K562 (cell line): Measurements from ENCODE around the gene EID2. TPM values are rescaled to one million over a fixed set of nuclear protein-coding genes. Genes with fewer than 3 reads are reported as not detected.

Experiments used
- CBFA2T2 ChIP-seq: fragments of 450-650 bp; conservative IDR thresholded peaks from 2 replicates; pipeline ENCODE4 v1.6.1; 2017; ENCODE audit warnings: mild to moderate bottlenecking
- MTA3 ChIP-seq: fragments of 450-650 bp; formaldehyde crosslinking; IDR thresholded peaks from 2 replicates; pipeline ENCODE4 v1.6.1; 2017; ENCODE audit warnings: mild to moderate bottlenecking, borderline replicate concordance
- NCOA6 ChIP-seq: fragments of 450-650 bp; IDR thresholded peaks from 2 replicates; pipeline ENCODE4 v1.6.1; 2017; ENCODE audit warnings: mild to moderate bottlenecking
- NR2C2 ChIP-seq, 2 experiments: fragments of 200-800 bp in 1 of 2; sonication (Bioruptor generic) in 1 of 2; sonication (generic) in 1 of 2; formaldehyde crosslinking in 1 of 2; IDR thresholded peaks; 2 replicates each; pipeline versions ENCODE4 v1.6.1 to v1.8.0; 2016 to 2022; ENCODE audit warnings: mild to moderate bottlenecking in 1 of 2, missing compliant biosample characterization in 1 of 2, missing genetic modification characterization in 1 of 2, missing genetic modification reagents in 1 of 2
- TAF7 ChIP-seq: fragments of 450-650 bp; IDR thresholded peaks from 2 replicates; pipeline ENCODE4 v1.6.1; 2016; ENCODE audit warnings: missing genetic modification characterization, missing compliant biosample characterization
- TEAD4 ChIP-seq, 2 experiments: sonication (generic) in 1 of 2; formaldehyde crosslinking in 1 of 2; IDR thresholded peaks; 2 replicates each; pipeline versions ENCODE4 v1.6.1 to v1.8.0; 2012 to 2022; ENCODE audit warnings: borderline replicate concordance in 1 of 2, inconsistent platforms in 1 of 2, low read length in 1 of 2, mild to moderate bottlenecking in 1 of 2, missing genetic modification reagents in 1 of 2
- THRAP3 ChIP-seq: fragments of 450-650 bp; IDR thresholded peaks from 2 replicates; pipeline ENCODE4 v1.6.1; 2016; ENCODE audit warnings: mild to moderate bottlenecking, inconsistent platforms, borderline replicate concordance
- polyA plus RNA-seq, 8 experiments: library from polyadenylated mRNA; depleted of rRNA in 4 of 8; stranded (reverse) in 5 of 8; unstranded in 3 of 8; fragments of >200 nt; fragmentation: Nextera tagmentation in 2 of 8; fragmentation: Illumina TruSeq in 1 of 8; extraction: Ambion mirVana in 2 of 8; extraction: Trizol in 1 of 8; gene quantifications; 2 replicates each; pipeline versions ENCODE4 v1.2.1 to v1.2.3, GENCODE V29; 2011 to 2014; ENCODE audit warnings: inconsistent platforms in 1 of 8, missing spikeins in 1 of 8
- total RNA-seq, 7 experiments: library from RNA; depleted of rRNA in 6 of 7; stranded (reverse); fragments of >200 nt in 6 of 7; fragmentation: Illumina TruSeq in 2 of 7; extraction: Trizol in 2 of 7; gene quantifications; 2 replicates each; pipeline versions ENCODE4 v1.2.1 to v1.2.3, GENCODE V29; 2011 to 2021; ENCODE audit warnings: low replicate concordance in 1 of 7
- TF ChIP-seq, protein P1 (sequence below): fragments of 250-450 bp; sonication (Bioruptor Pico); IDR thresholded peaks from 2 replicates; pipeline ENCODE4 v1.8.0; 2021; ENCODE audit warnings: borderline replicate concordance, mild to moderate bottlenecking, moderate library complexity; ENCODE audit not compliant: poor library complexity, severe bottlenecking
- TF ChIP-seq, protein P2 (sequence below): fragments of 450-650 bp; IDR thresholded peaks from 2 replicates; pipeline ENCODE4 v1.6.1; 2014; ENCODE audit warnings: low read depth, mild to moderate bottlenecking, moderate library complexity, borderline replicate concordance
- TF ChIP-seq, protein P3 (sequence below): fragments of 450-650 bp; formaldehyde crosslinking; IDR thresholded peaks from 2 replicates; pipeline ENCODE4 v1.4.0; 2022; ENCODE audit warnings: mild to moderate bottlenecking, moderate library complexity
- TF ChIP-seq, protein P4 (sequence below), 2 experiments: fragments of 450-650 bp in 1 of 2; sonication (generic) in 1 of 2; formaldehyde crosslinking; conservative IDR thresholded peaks; 2 replicates each; pipeline versions ENCODE4 v1.4.0 to v1.8.1; 2020 to 2022; ENCODE audit warnings: mild to moderate bottlenecking in 1 of 2, missing genetic modification reagents in 1 of 2

The EID2 gene
- total and polyA plus RNA-seq, 9 of the 15 experiments (the other 6 are each of a cell fraction or from before 2014, with no cell fraction given) = 2.5 to 18.5 (median 11.3) TPM

DNA sequence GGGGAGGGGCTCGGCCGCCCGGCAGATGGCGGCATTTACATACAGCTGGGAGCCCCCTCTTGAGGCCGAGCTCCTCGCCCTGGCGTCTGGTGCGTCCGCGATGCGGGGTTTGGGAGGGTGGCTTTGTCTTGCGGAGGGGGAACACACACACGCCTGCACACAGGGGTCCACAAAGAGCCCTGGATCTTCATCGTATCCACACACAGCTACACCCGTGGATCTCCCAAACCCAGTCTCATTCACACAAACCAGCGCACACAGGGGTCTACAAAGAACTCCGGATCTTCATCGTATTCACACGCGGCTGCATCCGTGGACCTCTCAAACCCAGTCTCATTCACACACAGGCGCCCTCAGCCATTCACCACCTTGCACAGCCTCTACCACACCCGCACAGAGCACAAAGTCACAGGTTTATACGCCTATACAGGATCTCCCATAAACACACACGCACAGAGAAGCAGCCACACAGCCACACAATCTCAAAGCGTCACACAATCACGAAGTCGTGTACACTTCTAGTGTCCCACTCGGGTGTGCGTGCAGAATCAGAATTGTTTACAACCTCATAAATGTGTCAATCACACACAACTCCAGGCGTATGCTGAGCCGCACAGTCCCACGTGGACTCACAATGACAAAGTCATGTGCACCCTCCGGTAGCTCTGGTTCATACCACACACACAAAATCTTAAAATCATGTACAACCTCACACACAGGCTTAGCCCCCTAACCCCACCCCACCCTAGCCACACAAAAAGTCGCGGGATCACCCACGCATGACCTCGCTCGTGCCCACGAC lies 41.8 kb downstream of the EID2 start (continued):
- TF ChIP-seq, protein P1, sequence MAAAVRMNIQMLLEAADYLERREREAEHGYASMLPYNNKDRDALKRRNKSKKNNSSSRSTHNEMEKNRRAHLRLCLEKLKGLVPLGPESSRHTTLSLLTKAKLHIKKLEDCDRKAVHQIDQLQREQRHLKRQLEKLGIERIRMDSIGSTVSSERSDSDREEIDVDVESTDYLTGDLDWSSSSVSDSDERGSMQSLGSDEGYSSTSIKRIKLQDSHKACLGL (CRISPR knock-in tag) = no peak
- TF ChIP-seq THRAP3 (no peak), TAF7 (tag) (no peak), MTA3 (no peak; the same call in 1 of the 2 replicates), NCOA6 (no peak), TEAD4 (IDR thresholded peaks at IDR 0.05; ENCODE audit: low read length) (peak; percentile 17; the same call in 1 of the 2 replicates), TEAD4 (CRISPR knock-in tag; IDR thresholded peaks at IDR 0.05; ENCODE audit: borderline replicate concordance) (no peak), NR2C2 (CRISPR knock-in tag; IDR thresholded peaks at IDR 0.05) (no peak), NR2C2 (tag; IDR thresholded peaks at IDR 0.05) (no peak), CBFA2T2 (no peak; the same call in 1 of the 2 replicates)
- TF ChIP-seq, protein P2, sequence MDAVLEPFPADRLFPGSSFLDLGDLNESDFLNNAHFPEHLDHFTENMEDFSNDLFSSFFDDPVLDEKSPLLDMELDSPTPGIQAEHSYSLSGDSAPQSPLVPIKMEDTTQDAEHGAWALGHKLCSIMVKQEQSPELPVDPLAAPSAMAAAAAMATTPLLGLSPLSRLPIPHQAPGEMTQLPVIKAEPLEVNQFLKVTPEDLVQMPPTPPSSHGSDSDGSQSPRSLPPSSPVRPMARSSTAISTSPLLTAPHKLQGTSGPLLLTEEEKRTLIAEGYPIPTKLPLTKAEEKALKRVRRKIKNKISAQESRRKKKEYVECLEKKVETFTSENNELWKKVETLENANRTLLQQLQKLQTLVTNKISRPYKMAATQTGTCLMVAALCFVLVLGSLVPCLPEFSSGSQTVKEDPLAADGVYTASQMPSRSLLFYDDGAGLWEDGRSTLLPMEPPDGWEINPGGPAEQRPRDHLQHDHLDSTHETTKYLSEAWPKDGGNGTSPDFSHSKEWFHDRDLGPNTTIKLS = no peak; the same call in 1 of the 2 replicates
- TF ChIP-seq, protein P3, sequence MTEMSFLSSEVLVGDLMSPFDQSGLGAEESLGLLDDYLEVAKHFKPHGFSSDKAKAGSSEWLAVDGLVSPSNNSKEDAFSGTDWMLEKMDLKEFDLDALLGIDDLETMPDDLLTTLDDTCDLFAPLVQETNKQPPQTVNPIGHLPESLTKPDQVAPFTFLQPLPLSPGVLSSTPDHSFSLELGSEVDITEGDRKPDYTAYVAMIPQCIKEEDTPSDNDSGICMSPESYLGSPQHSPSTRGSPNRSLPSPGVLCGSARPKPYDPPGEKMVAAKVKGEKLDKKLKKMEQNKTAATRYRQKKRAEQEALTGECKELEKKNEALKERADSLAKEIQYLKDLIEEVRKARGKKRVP (CRISPR knock-in tag) = no peak
- TF ChIP-seq, protein P4, sequence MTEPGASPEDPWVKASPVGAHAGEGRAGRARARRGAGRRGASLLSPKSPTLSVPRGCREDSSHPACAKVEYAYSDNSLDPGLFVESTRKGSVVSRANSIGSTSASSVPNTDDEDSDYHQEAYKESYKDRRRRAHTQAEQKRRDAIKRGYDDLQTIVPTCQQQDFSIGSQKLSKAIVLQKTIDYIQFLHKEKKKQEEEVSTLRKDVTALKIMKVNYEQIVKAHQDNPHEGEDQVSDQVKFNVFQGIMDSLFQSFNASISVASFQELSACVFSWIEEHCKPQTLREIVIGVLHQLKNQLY (CRISPR knock-in tag; conservative IDR thresholded peaks at IDR 0.05) = no peak
